K562 (cell line): Measurements from ENCODE around the gene GMDS. TPM values are rescaled to one million over a fixed set of nuclear protein-coding genes. Genes with fewer than 3 reads are reported as not detected.
A peak's percentile ranks its signal among the peaks of the same experiment; 100 is the strongest.

Experiments used
- ATAC-seq: fragments of 200-7000 bp; cut with Tn5 transposase; 3 replicates; pipeline ENCODE4 v1.9.1; 2020; ENCODE audit warnings: moderate library complexity
- BruUV-seq: library from RNA; stranded (reverse); fragments of 400-500 nt; replicated peaks from 2 replicates; lab custom pipeline; 2021; lab: Mats Ljungman, UMichigan
- CTCF ChIA-PET: fragments of 300-600 bp; formaldehyde crosslinking; extraction: SDS; loops from one replicate; lab custom pipeline; 2021; ENCODE audit warnings: low intra/inter-chr PET ratio; lab: Yijun Ruan, JAX
- POLR2A ChIA-PET: fragments of 300-600, 350-650 bp; sonication (Branson Sonifier 250); formaldehyde crosslinking; extraction: SDS; loops from one replicate; lab custom pipeline; 2021; ENCODE audit warnings: antibody characterized with exemption, inconsistent platforms; lab: Yijun Ruan, JAX
- DNase-seq, 4 experiments: peaks; one replicate each; pipeline versions ENCODE4 v3.0.0 to v3.0.0-alpha.2; 2011 to 2018; ENCODE audit warnings: low spot score in 3 of 4, mixed read lengths in 3 of 4; ENCODE audit errors: extremely low read depth in 1 of 4
- FAIRE-seq: peaks from 2 replicates; lab custom pipeline; 2011; peaks lifted over from hg19 to GRCh38; lab: Jason Lieb, UNC
- H2AFZ ChIP-seq: 2 replicates; pipeline ENCODE4 v1.6.0; 2011; ENCODE audit warnings: low read depth, low read length, control low read depth, inconsistent platforms
- H3K27ac ChIP-seq: fragments of 200-600 bp; 3 replicates; pipeline ENCODE4 v1.8.0; 2011; ENCODE audit warnings: low read depth, mild to moderate bottlenecking, control low read depth, inconsistent platforms, low read length, moderate library complexity, mixed read lengths; ENCODE audit errors: extremely low read depth
- H3K27me3 ChIP-seq, 2 experiments: fragments of 300-600 bp in 1 of 2; 2 replicates in 1 of 2; 3 replicates in 1 of 2; pipeline versions ENCODE4 v1.6.0 to v1.8.0; 2011; ENCODE audit warnings: inconsistent platforms in 2 of 2, low read length in 2 of 2, mild to moderate bottlenecking in 1 of 2, mixed read lengths in 1 of 2, moderate library complexity in 1 of 2; ENCODE audit not compliant: control insufficient read depth in 2 of 2, insufficient read depth in 2 of 2
- H3K36me3 ChIP-seq: fragments of 300-600 bp; 3 replicates; pipeline ENCODE4 v1.8.0; 2011; ENCODE audit warnings: mild to moderate bottlenecking, low read length, inconsistent platforms; ENCODE audit not compliant: control insufficient read depth, insufficient read depth
- H3K4me1 ChIP-seq, 2 experiments: fragments of 200-600 bp in 1 of 2; replicated peaks in 1 of 2; 2 replicates in 1 of 2; 3 replicates in 1 of 2; pipeline versions ENCODE4 v1.5.1 to v1.8.0; 2011; ENCODE audit warnings: inconsistent platforms in 2 of 2, low read length in 2 of 2, mild to moderate bottlenecking in 1 of 2, mixed read lengths in 1 of 2, moderate library complexity in 1 of 2; ENCODE audit not compliant: control insufficient read depth in 2 of 2, insufficient read depth in 2 of 2
- H3K4me2 ChIP-seq: 2 replicates; pipeline ENCODE4 v1.6.1; 2011; ENCODE audit warnings: low read length, control low read depth, inconsistent platforms, mixed read lengths; ENCODE audit not compliant: insufficient read depth
- H3K4me3 ChIP-seq: fragments of 200-600 bp; sonication (generic), shearing (Covaris generic); 2 replicates; pipeline ENCODE4 v1.5.1; 2016; ENCODE audit warnings: control low read depth, inconsistent platforms
- H3K79me2 ChIP-seq: fragments of 200-600 bp; 3 replicates; pipeline ENCODE4 v1.8.0; 2011; ENCODE audit warnings: low read length, inconsistent platforms; ENCODE audit not compliant: control insufficient read depth, insufficient read depth
- H3K9ac ChIP-seq, 2 experiments: 2 replicates each; pipeline versions ENCODE4 v1.6.0 to v1.6.1; 2011; ENCODE audit warnings: low read depth in 2 of 2, low read length in 2 of 2, control low read depth in 1 of 2, inconsistent platforms in 1 of 2, mild to moderate bottlenecking in 1 of 2, mixed read lengths in 1 of 2; ENCODE audit not compliant: insufficient read depth in 1 of 2
- H3K9me1 ChIP-seq: one replicate; pipeline ENCODE4 v1.6.0; 2011; ENCODE audit warnings: inconsistent platforms, mild to moderate bottlenecking, low read length, moderate library complexity; ENCODE audit not compliant: control insufficient read depth, insufficient read depth
- H3K9me3 ChIP-seq: replicated peaks from 2 replicates; pipeline ENCODE4 v1.5.1; 2011; ENCODE audit warnings: low read depth, low read length, inconsistent platforms; ENCODE audit not compliant: control insufficient read depth, insufficient read depth
- H4K20me1 ChIP-seq: replicated peaks from 2 replicates; pipeline ENCODE4 v1.6.1; 2011; ENCODE audit warnings: low read length, inconsistent platforms, mixed read lengths; ENCODE audit not compliant: control insufficient read depth, insufficient read depth
- EWSR1 ChIP-seq: fragments of 450-650 bp; IDR thresholded peaks from 2 replicates; pipeline ENCODE4 v1.6.1; 2018; ENCODE audit warnings: borderline replicate concordance, mild to moderate bottlenecking, low read depth, moderate library complexity; ENCODE audit not compliant: partially characterized antibody
- HMGN3 ChIP-seq: IDR thresholded peaks from 2 replicates; pipeline ENCODE4 v1.6.1; 2011; ENCODE audit warnings: borderline replicate concordance, low read depth, mild to moderate bottlenecking, mixed read lengths, low read length; ENCODE audit not compliant: insufficient read length; ENCODE audit errors: extremely low read depth
- PRMT5 ChIP-seq: sonication (generic); formaldehyde crosslinking; IDR thresholded peaks from 2 replicates; pipeline ENCODE4 v1.5.0; 2020; ENCODE audit warnings: missing genetic modification reagents
- ZBTB5 ChIP-seq: fragments of 450-650 bp; IDR thresholded peaks from 2 replicates; pipeline ENCODE4 v1.6.1; 2017; ENCODE audit warnings: antibody characterized with exemption
- WGBS: fragments of 100-300 bp; shearing (Covaris generic); methylation state at CpG from one replicate; pipeline ENCODE4 v1.1.6; 2016; ENCODE audit warnings: low coverage, mixed read lengths; ENCODE audit not compliant: insufficient coverage; ENCODE audit errors: missing lambda C conversion rate; 5-methylcytosine and 5-hydroxymethylcytosine counted together
- in situ Hi-C: fragments of 300-500 bp; cut with MboI; formaldehyde crosslinking; loops from 4 replicates; pipeline ENCODE4 v1.15.0; 2018; ENCODE audit warnings: inconsistent platforms, mixed read lengths
- intact Hi-C: fragments of 100-400 bp; cut with micrococcal nuclease; formaldehyde crosslinking; loops from 2 replicates; pipeline ENCODE4 v1.14.2; 2022
- polyA plus RNA-seq, 8 experiments: library from polyadenylated mRNA; depleted of rRNA in 4 of 8; stranded (reverse) in 5 of 8; unstranded in 3 of 8; fragments of >200 nt; fragmentation: Nextera tagmentation in 2 of 8; fragmentation: Illumina TruSeq in 1 of 8; extraction: Ambion mirVana in 2 of 8; extraction: Trizol in 1 of 8; gene quantifications; 2 replicates each; pipeline versions ENCODE4 v1.2.1 to v1.2.3, GENCODE V29; 2011 to 2014; ENCODE audit warnings: inconsistent platforms in 1 of 8, missing spikeins in 1 of 8
- total RNA-seq, 7 experiments: library from RNA; depleted of rRNA in 6 of 7; stranded (reverse); fragments of >200 nt in 6 of 7; fragmentation: Illumina TruSeq in 2 of 7; extraction: Trizol in 2 of 7; gene quantifications; 2 replicates each; pipeline versions ENCODE4 v1.2.1 to v1.2.3, GENCODE V29; 2011 to 2021; ENCODE audit warnings: low replicate concordance in 1 of 7

Gene GMDS
- total and polyA plus RNA-seq, 9 of the 15 experiments (the other 6 are each of a cell fraction or from before 2014, with no cell fraction given) = 0.48 to 31.8 (median 13.4) TPM

- Histone ChIP-seq H3K9me3 (no peaks in the 10 kb centered on the region), H3K36me3 (no peaks in the 10 kb centered on the region), H3K4me2 (no peak overlapping the region), H3K9me1 (no peaks in the 10 kb centered on the region), H4K20me1 (peaks cover 22% of the 10 kb centered on the region), H3K4me3 (no peak overlapping the region), H3K27ac (no peak overlapping the region), H3K79me2 (no peaks in the 10 kb centered on the region), H3K9ac (no peak overlapping the region), H2AFZ (no peak overlapping the region), H3K4me1 (peaks cover 0 to 18% of the 10 kb centered on the region in 2 experiments; a peak in 1 of 5 replicates), H3K27me3 (peaks cover 61 to 79% of the 10 kb centered on the region in 2 experiments)
- WGBS = 30% methylated on average over 62 of the region's 65 CpGs
- intact Hi-C loops = loop anchor here (2.0 kb wide), 1 partner anchor 592 kb away; no protein-coding TSS in a partner anchor
- POLR2A ChIA-PET = no interaction called here
- TF ChIP-seq HMGN3 (peak; percentile 27), ZBTB5 (no peak), PRMT5 (CRISPR knock-in tag) (no peak), EWSR1 (no peak)
- no peak for ATAC-seq
- no TSS peak for BruUV-seq
- in situ Hi-C loops = loop anchor here (10.0 kb wide), 2 partner anchors 580 to 850 kb away; no protein-coding TSS in a partner anchor
- FAIRE-seq = no peak
- no peak for DNase-seq
- CTCF ChIA-PET = interaction anchor here (0.6 to 1.7 kb wide), 3 partner anchors 499 to 826 kb away, joined by 3 to 11 read pairs (median 6); no protein-coding TSS in a partner anchor
These were observed 640.2 kb downstream of the GMDS start for GRCh38 chr6:1605004-1605892.
